HG03432 (cell line): Measurements from ENCODE around the gene LCE3B.
"Not testable (repeated sequence)": the region's sequence is repeated elsewhere in the genome, so short reads cannot be mapped to it uniquely, and the experiment has no call there.

Experiments used
- ATAC-seq: cut with Tn5 transposase; IDR thresholded peaks from one replicate; pipeline ENCODE4 v1.9.1; 2021; ENCODE audit warnings: mild to moderate bottlenecking, moderate library complexity; ENCODE audit not compliant: unreplicated experiment

The LCE3B gene

DNA sequence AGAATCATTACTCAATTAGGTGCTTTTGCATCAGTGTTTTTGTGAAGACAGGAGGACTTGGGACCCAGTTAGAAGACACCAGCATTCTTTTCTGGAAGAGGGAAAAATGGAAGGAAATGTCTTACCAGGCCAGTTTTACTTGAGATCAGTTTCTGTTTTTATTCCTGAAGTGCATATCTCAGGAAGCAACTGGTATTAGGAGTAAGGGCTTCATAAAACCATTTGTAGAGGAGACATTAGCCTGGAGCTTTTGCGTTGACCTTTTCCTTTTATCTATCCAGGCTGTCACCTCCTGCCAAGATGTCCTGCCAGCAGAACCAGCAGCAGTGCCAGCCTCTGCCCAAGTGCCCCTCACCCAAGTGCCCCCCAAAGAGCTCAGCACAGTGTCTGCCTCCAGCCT is at the start of gene LCE3B:
LCE3B (plus strand) TSS at position 301 of the 400 bp plus-strand sequence; CDS start at position 301, 0 bp downstream.
- no peak for ATAC-seq

- ATAC-seq, result no peak
Measured at GRCh38 chr1:152565115-152565514, 48.5 kb upstream of the LCE3B start.

GRCh38 chr1:152565535-152566215 is 47.9 kb upstream of the LCE3B start:
- no peak for ATAC-seq

DNA sequence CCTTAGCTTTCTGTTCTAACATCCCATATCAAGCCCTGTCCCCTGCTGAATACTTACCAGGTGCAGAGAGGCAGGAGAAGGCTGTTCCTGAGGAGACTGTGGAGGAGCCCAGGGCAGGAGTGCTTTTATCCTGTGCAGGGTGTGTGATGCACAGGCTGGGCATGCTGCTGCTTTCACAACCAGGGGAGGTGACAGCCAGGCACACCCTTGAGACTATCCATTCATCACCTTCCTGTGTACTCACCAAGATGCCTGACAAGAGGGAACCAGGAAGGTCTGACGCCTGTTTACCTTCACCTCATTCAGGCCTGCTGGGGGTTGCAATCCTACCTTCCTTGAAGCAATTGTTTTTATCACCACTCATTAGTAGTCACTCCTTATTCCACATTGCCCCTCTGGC is 46.9 kb upstream of the LCE3B start, which contains the start of gene LCE3E:
LCE3E (minus strand) TSS at position 100 of the 400 bp plus-strand sequence. CDS start 572 bp downstream, outside the sequence.
- ATAC-seq, result no peak

GRCh38 chr1:152577168-152577567 is 36.4 kb upstream of the LCE3B start:
- ATAC-seq, result peak; percentile 50

GRCh38 chr1:152579526-152579925 is 34.1 kb upstream of the LCE3B start:
- ATAC-seq, result not testable (repeated sequence)

- ATAC-seq, result no peak
Measured at GRCh38 chr1:152580433-152580832, 33.2 kb upstream of the LCE3B start, which contains the start of gene LCE3D. Gene LCE3D, minus strand, starts transcription at chr1:152580516. Its CDS starts 580 bp downstream, at chr1:152579936.

GRCh38 chr1:152582647-152583046 is 31.0 kb upstream of the LCE3B start:
- no peak for ATAC-seq

- no peak for ATAC-seq
Measured at GRCh38 chr1:152585586-152585985, 28.0 kb upstream of the LCE3B start.

GRCh38 chr1:152596986-152597385 is 16.6 kb upstream of the LCE3B start:
- no peak for ATAC-seq

- no peak for ATAC-seq
Measured at GRCh38 chr1:152599934-152600333, 13.7 kb upstream of the LCE3B start, which contains the start of gene LCE3C. Gene LCE3C, plus strand, starts transcription at chr1:152600234. Its CDS starts 498 bp downstream, at chr1:152600732.

GRCh38 chr1:152621993-152622392 is 8.4 kb downstream of the LCE3B start:
- ATAC-seq, result no peak

DNA sequence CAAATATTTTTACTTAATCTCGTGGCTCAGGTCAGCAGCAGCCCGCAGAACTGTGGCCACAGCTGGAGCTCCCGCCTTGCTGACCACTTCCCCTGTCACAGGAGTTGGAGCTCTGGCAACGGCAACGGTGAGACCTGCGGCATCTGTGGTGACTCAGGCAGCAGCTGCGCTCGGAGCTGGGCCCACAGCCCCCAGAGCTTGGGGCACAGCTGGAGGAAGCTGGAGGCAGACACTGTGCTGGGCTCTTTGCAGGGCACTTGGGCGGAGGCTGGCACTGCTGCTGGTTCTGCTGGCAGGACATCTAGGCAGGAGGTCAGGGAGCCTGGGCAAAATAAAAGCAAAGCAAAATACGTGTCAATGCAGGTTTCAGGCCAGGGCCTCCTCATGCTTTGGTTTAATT is 9.2 kb downstream of the LCE3B start, which contains the start of gene LCE3A:
LCE3A (minus strand) TSS at position 301 of the 400 bp plus-strand sequence; CDS start at position 301, 0 bp downstream.
- no peak for ATAC-seq

DNA sequence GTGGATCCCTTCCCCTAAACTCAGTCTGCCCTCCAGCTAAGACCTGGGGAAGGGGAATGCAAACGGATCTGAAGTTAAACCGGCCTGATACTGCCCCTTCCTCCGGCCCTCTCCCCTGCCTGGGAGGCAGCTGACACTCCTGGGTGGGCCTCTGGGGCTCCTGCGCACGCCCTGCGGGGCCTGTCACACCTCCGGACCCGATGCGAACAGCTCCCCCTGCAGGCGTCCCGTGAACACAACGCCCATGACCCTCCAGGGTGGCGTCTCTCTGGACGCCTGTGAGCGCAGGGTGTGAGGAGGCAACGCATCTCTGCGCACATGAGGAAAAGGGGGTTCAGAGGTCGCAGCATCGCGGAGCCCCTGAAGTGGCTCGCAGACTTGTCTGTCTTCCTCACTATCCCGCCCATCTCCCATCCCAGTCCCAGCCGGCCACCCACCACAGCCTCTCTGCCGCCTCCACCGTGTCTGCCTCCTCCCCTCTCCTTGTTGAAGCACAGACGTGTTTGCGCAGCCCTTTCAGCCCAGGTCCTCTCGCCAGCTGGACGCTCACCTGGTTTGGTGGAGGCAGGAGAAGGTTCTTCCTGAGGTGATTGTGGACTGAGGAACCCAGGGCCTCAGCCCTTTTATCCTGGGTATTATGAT is 9.7 kb downstream of the LCE3B start:
- no peak for ATAC-seq

GRCh38 chr1:152626744-152627143 is 13.1 kb downstream of the LCE3B start:
- no peak for ATAC-seq

DNA sequence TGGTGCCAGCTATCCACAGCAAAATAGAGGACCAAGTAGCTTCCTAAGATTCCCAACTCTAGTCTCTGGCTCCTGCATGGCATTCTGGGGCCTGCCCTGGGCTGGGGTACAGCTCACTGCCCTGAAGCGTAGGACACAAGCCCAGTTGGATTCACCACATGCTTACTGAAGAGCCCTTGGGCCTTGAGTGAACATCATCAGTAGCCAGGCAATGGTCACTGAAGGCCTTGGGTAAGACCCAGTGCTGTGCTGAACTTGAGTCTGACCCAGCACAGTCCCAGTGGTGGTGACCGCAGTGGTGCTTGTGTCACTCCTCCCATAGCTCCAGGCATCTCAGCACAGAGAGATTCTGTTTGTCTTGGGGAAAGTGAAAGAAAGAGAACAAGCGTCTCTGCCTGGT is 17.0 kb downstream of the LCE3B start:
- no peak for ATAC-seq

GRCh38 chr1:152640351-152640750 is 26.7 kb downstream of the LCE3B start:
- no peak for ATAC-seq

GRCh38 chr1:152643945-152644344 is 30.3 kb downstream of the LCE3B start:
- ATAC-seq, result no peak

DNA sequence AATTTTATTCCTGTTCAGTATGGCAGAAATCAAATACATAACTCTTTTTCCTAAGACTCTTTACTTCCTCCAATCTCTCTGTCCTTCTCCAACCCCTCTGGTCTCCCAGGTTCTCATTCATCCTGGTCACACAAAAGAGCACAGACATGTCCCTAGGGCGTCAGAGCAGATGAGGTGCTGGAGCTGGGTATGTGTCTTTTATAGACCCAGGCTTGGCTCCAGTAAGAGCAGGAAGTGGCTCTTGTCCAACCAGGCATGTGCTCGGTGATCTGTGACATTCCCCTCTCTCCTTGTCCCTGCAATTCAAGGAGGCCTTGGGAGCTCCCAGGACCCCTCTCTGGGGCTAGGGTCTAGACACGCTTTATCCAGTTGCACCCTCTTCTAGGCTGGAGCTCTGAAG is 31.5 kb downstream of the LCE3B start:
- no peak for ATAC-seq

GRCh38 chr1:152646656-152647055 is 33.0 kb downstream of the LCE3B start:
- no peak for ATAC-seq

DNA sequence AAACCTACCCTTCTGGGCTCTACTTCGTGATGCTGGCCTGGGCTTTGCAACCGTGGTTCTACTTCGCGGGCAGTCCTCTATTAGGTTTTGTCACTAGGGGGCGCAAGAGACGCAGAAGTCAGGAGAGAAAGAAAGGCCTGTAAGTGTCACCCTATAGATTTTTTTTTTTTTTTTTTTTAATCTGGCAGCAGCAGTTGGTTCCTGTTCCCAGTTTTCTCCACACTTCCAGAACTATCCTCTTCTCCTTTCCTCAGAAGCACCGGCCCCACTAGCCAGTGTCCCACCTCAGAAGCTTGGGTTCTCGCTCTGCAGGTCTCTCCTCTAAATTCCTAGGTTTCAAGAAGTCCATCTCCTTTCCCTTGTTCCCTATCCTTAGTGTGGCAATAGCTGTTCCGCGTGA is 40.5 kb downstream of the LCE3B start:
- ATAC-seq, result no peak

GRCh38 chr1:152656459-152656858 is 42.8 kb downstream of the LCE3B start:
- no peak for ATAC-seq
